Mammary epithelial cell (primary cell): ENCODE measurements around the gene OR2A1.
"Not testable (repeated sequence)": the region's sequence is repeated elsewhere in the genome, so short reads cannot be mapped to it uniquely, and the experiment has no call there.

ENCODE experiments used
- CTCF ChIP-seq, 2 donors: IDR thresholded peaks in 1 of 2; conservative IDR thresholded peaks in 1 of 2; 2 replicates each; pipeline ENCODE4 v1.5.1; 2011 to 2012; ENCODE audit warnings: inconsistent platforms in 2 of 2, low read length in 2 of 2, mild to moderate bottlenecking in 2 of 2, control low read depth in 1 of 2, low read depth in 1 of 2; ENCODE audit not compliant: insufficient read depth in 1 of 2; ENCODE audit errors: extremely low read depth in 1 of 2
- EZH2 ChIP-seq: IDR thresholded peaks from 2 replicates; pipeline ENCODE4 v1.6.1; 2012; ENCODE audit warnings: low read length, inconsistent platforms, borderline replicate concordance

GRCh38 chr7:144331221-144331995, 19.2 kb downstream of the OR2A1 start:
- not testable (repeated sequence) for TF ChIP-seq CTCF (conservative IDR thresholded peaks at IDR 0.05 in 1 of 2, IDR thresholded peaks at IDR 0.05 in 1 of 2; ENCODE audit: extremely low read depth in 1 of 2, insufficient read depth in 1 of 2, low read depth in 1 of 2, low read length in 2 of 2); EZH2
